Glutamatergic neuron (in vitro differentiated cells): Measurements from ENCODE around the gene P2RY13. TPM values are rescaled to one million over a fixed set of nuclear protein-coding genes. Genes with fewer than 3 reads are reported as not detected.

Experiments used
- DNase-seq: peaks from one replicate; pipeline ENCODE4 v3.0.0; 2022
- H3K27ac Mint-ChIP-seq: one replicate; pipeline ENCODE4 v1.8.0; 2020; ENCODE audit warnings: mild to moderate bottlenecking, mixed read lengths, inconsistent platforms; ENCODE audit not compliant: unreplicated experiment
- H3K27me3 Mint-ChIP-seq: one replicate; pipeline ENCODE4 v1.8.0; 2020; ENCODE audit warnings: mild to moderate bottlenecking, moderate library complexity, mixed read lengths, inconsistent platforms; ENCODE audit not compliant: unreplicated experiment
- H3K36me3 Mint-ChIP-seq: one replicate; pipeline ENCODE4 v1.8.0; 2020; ENCODE audit warnings: mild to moderate bottlenecking, mixed read lengths, inconsistent platforms; ENCODE audit not compliant: unreplicated experiment
- H3K4me1 Mint-ChIP-seq: one replicate; pipeline ENCODE4 v1.8.0; 2020; ENCODE audit warnings: mild to moderate bottlenecking, low read depth, mixed read lengths, inconsistent platforms; ENCODE audit not compliant: unreplicated experiment
- H3K4me3 Mint-ChIP-seq: one replicate; pipeline ENCODE4 v1.8.0; 2020; ENCODE audit warnings: mild to moderate bottlenecking, mixed read lengths, inconsistent platforms; ENCODE audit not compliant: unreplicated experiment
- H3K9me3 Mint-ChIP-seq: one replicate; pipeline ENCODE4 v1.8.0; 2020; ENCODE audit warnings: mild to moderate bottlenecking, moderate library complexity, mixed read lengths, inconsistent platforms; ENCODE audit not compliant: unreplicated experiment
- CTCF ChIP-seq: fragments of 200-600 bp; sonication (generic); IDR thresholded peaks from one replicate; pipeline ENCODE4 v1.5.0; 2021; ENCODE audit not compliant: partially characterized antibody, unreplicated experiment
- long read RNA-seq: library from polyadenylated mRNA; unstranded; transcript quantifications from one replicate; pipeline ENCODE4 v2.0.0, GENCODE V29; 2020; ENCODE audit not compliant: unreplicated experiment
- total RNA-seq: library from RNA; stranded (reverse); fragmentation: NEBNext Ultra II Directional; extraction: Animal tissue kit (Norgen Biotek cat#: 25700); gene quantifications from one replicate; pipeline ENCODE4 v1.2.1, GENCODE V29; 2021; ENCODE audit not compliant: unreplicated experiment

The P2RY13 gene
- not detected for total RNA-seq
- long read RNA-seq = 0 reads

- no peak for DNase-seq
- TF ChIP-seq CTCF = no peak
- Mint-ChIP-seq H3K36me3 (no peaks in the 10 kb centered on the region), H3K9me3 (no peaks in the 10 kb centered on the region), H3K4me1 (no peaks in the 10 kb centered on the region), H3K27ac (no peak within 1 kb of the TSS), H3K27me3 (no peaks in the 10 kb centered on the region), H3K4me3 (no peak within 1 kb of the TSS)
Measured at GRCh38 chr3:151329363-151329762, at the start of gene P2RY13. Gene P2RY13 (minus strand): TSS chr3:151329549. CDS start chr3:151329528, 21 bp downstream.

GRCh38 chr3:151377768-151378385 lies 48.5 kb upstream of the P2RY13 start:
- no peaks in the 10 kb centered on the region for H3K27me3 Mint-ChIP-seq
- H3K27ac Mint-ChIP-seq = no peak overlapping the region
- H3K4me3 Mint-ChIP-seq = no peak overlapping the region
- no peaks in the 10 kb centered on the region for H3K36me3 Mint-ChIP-seq
- no peak for DNase-seq
- no peak for TF ChIP-seq CTCF
- no peaks in the 10 kb centered on the region for H3K9me3 Mint-ChIP-seq
- no peaks in the 10 kb centered on the region for H3K4me1 Mint-ChIP-seq

- Mint-ChIP-seq H3K27me3 (no peaks in the 10 kb centered on the region), H3K36me3 (no peaks in the 10 kb centered on the region), H3K9me3 (no peaks in the 10 kb centered on the region), H3K27ac (no peak overlapping the region), H3K4me3 (no peak overlapping the region), H3K4me1 (no peaks in the 10 kb centered on the region)
- no peak for DNase-seq
- TF ChIP-seq CTCF = no peak
Measured at GRCh38 chr3:151372063-151372820, 42.9 kb upstream of the P2RY13 start.

- no peaks in the 10 kb centered on the region for H3K36me3 Mint-ChIP-seq
- no peak overlapping the region for H3K27ac Mint-ChIP-seq
- no peak for DNase-seq
- H3K9me3 Mint-ChIP-seq = no peaks in the 10 kb centered on the region
- no peaks in the 10 kb centered on the region for H3K4me1 Mint-ChIP-seq
- no peak for TF ChIP-seq CTCF
- no peaks in the 10 kb centered on the region for H3K27me3 Mint-ChIP-seq
- no peak overlapping the region for H3K4me3 Mint-ChIP-seq
Measured at GRCh38 chr3:151371526-151371925, 42.2 kb upstream of the P2RY13 start.

GRCh38 chr3:151367448-151367847 lies 38.1 kb upstream of the P2RY13 start:
- H3K36me3 Mint-ChIP-seq = no peaks in the 10 kb centered on the region
- H3K27ac Mint-ChIP-seq = no peak overlapping the region

More at GRCh38 chr3:151367448-151367847, 38.1 kb upstream of the P2RY13 start:
- H3K4me1 Mint-ChIP-seq = no peaks in the 10 kb centered on the region
- TF ChIP-seq CTCF = no peak
- no peaks in the 10 kb centered on the region for H3K9me3 Mint-ChIP-seq
- H3K27me3 Mint-ChIP-seq = no peaks in the 10 kb centered on the region
- DNase-seq = no peak
- H3K4me3 Mint-ChIP-seq = no peak overlapping the region
